Measurements from ENCODE around the gene STK32A.
"Not testable (repeated sequence)": the region's sequence is repeated elsewhere in the genome, so short reads cannot be mapped to it uniquely, and the experiment has no call there.

- TF ChIP-seq, protein P1, sequence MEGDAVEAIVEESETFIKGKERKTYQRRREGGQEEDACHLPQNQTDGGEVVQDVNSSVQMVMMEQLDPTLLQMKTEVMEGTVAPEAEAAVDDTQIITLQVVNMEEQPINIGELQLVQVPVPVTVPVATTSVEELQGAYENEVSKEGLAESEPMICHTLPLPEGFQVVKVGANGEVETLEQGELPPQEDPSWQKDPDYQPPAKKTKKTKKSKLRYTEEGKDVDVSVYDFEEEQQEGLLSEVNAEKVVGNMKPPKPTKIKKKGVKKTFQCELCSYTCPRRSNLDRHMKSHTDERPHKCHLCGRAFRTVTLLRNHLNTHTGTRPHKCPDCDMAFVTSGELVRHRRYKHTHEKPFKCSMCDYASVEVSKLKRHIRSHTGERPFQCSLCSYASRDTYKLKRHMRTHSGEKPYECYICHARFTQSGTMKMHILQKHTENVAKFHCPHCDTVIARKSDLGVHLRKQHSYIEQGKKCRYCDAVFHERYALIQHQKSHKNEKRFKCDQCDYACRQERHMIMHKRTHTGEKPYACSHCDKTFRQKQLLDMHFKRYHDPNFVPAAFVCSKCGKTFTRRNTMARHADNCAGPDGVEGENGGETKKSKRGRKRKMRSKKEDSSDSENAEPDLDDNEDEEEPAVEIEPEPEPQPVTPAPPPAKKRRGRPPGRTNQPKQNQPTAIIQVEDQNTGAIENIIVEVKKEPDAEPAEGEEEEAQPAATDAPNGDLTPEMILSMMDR (conservative IDR thresholded peaks at IDR 0.05; ENCODE audit: low read depth, low read length), result not testable (repeated sequence)
- TF ChIP-seq EZH2 (IDR thresholded peaks at IDR 0.05; ENCODE audit: low read length, unreplicated experiment), result not testable (repeated sequence)
These were observed 132.6 kb downstream of the STK32A start for GRCh38 chr5:147367381-147367780.
